Right lobe of liver (tissue), 6 donors: ENCODE data around the gene UBE2F. TPM values are rescaled to one million over a fixed set of nuclear protein-coding genes. Genes with fewer than 3 reads are reported as not detected.

Experiments
- ATAC-seq, 4 donors: fragments of 200-7000 bp; cut with Tn5 transposase; one replicate each; pipeline ENCODE4 v1.9.1; 2020; ENCODE audit warnings: mild to moderate bottlenecking in 4 of 4, moderate library complexity in 4 of 4
- DNase-seq, 3 donors: peaks; one replicate each; pipeline ENCODE4 v3.0.0-alpha.2; 2020
- H3K27ac ChIP-seq, 3 donors: fragments of 200-600 bp; one replicate each; pipeline ENCODE4 v1.8.0; 2022
- H3K27me3 ChIP-seq, 2 donors: fragments of 200-600 bp; one replicate each; pipeline ENCODE4 v1.8.0; 2022
- H3K36me3 ChIP-seq, 4 donors: fragments of 200-600 bp; sonication (generic) in 1 of 4; one replicate each; pipeline versions ENCODE4 v1.5.1 to v1.8.0; 2017 to 2022; ENCODE audit warnings: control low read depth in 1 of 4
- H3K4me1 ChIP-seq, 4 donors: fragments of 200-600 bp; sonication (generic) in 1 of 4; one replicate each; pipeline versions ENCODE4 v1.5.1 to v1.8.0; 2017 to 2022; ENCODE audit warnings: control low read depth in 1 of 4
- H3K4me3 ChIP-seq, 3 donors: fragments of 200-600 bp; one replicate each; pipeline ENCODE4 v1.8.0; 2022
- H3K9me3 ChIP-seq, 4 donors: fragments of 200-600 bp; sonication (generic) in 1 of 4; one replicate each; pipeline versions ENCODE4 v1.5.1 to v1.8.0; 2017 to 2022; ENCODE audit warnings: control low read depth in 1 of 4
- CTCF ChIP-seq, 4 donors: fragments of 200-600 bp in 3 of 4; fragments of 450-650 bp in 1 of 4; IDR thresholded peaks; one replicate each; pipeline versions ENCODE4 v1.5.1 to v1.8.0; 2016 to 2022; ENCODE audit warnings: antibody characterized with exemption in 4 of 4, mild to moderate bottlenecking in 2 of 4
- POLR2A ChIP-seq: fragments of 450-650 bp; IDR thresholded peaks from one replicate; pipeline ENCODE4 v1.6.1; 2017; ENCODE audit warnings: antibody characterized with exemption, mild to moderate bottlenecking
- WGBS: methylation state at CpG from one replicate; pipeline ENCODE4 v1.1.6; 2018; ENCODE audit warnings: low coverage, low lambda C conversion rate; ENCODE audit not compliant: insufficient coverage; ENCODE audit errors: missing lambda C conversion rate; 5-methylcytosine and 5-hydroxymethylcytosine counted together
- intact Hi-C, 2 donors: fragments of 100-400 bp; cut with DNase I; formaldehyde crosslinking; loops; one replicate each; pipeline versions ENCODE4 v1.11.2 to v1.14.1; 2022
- total RNA-seq, 6 experiments: library from RNA; depleted of rRNA in 2 of 6; stranded (reverse); fragments of >200 nt in 2 of 6; fragmentation: NEBNext Ultra II Directional in 3 of 6; extraction: Animal tissue kit (Norgen Biotek cat#: 25700) in 3 of 6; gene quantifications; one replicate each; pipeline versions ENCODE4 v1.1.0 to v1.2.4, GENCODE V29; 2016 to 2023
- donor health status: DM: no; HTN: yes; CAD: no.
- donor health status: DM: no; HTN: no; CAD: no.
- donor health status: DM: no; HTN: no; CAD: no.
- donor health status: DM: no; HTN: yes; CAD: no.
- donor health status: DM: no; HTN: yes; CAD: no.

UBE2F gene
- total RNA-seq, 6 experiments from 2014 or later: 23.3 to 44.9 (median 28.3) TPM

GRCh38 chr2:237921967-237922492 lies 44.8 kb upstream of the UBE2F start:
- intact Hi-C loops: no loop called here
- H3K4me3 ChIP-seq: no peak overlapping the region
- DNase-seq (no peak), ATAC-seq (no peak)
- no peak for TF ChIP-seq POLR2A
- no peak for TF ChIP-seq CTCF (IDR thresholded peaks at IDR 0.05)
- H3K27ac ChIP-seq: no peak overlapping the region
- 91% methylated on average over 8 of the region's 10 CpGs for WGBS
- no peaks in the 10 kb centered on the region for H3K36me3 ChIP-seq
- no peaks in the 10 kb centered on the region for H3K27me3 ChIP-seq
- H3K9me3 ChIP-seq: no peaks in the 10 kb centered on the region
- H3K4me1 ChIP-seq: no peaks in the 10 kb centered on the region

- peak; percentile 4 to 20 (median 14) for ATAC-seq
- no peaks in the 10 kb centered on the region for H3K36me3 ChIP-seq
- H3K4me3 ChIP-seq: no peak overlapping the region
- no peaks in the 10 kb centered on the region for H3K27me3 ChIP-seq
- H3K4me1 ChIP-seq: no peaks in the 10 kb centered on the region
- DNase-seq: no peak
- intact Hi-C loops: no loop called here
- no peaks in the 10 kb centered on the region for H3K9me3 ChIP-seq
- 31% methylated on average over 4 of the region's 13 CpGs for WGBS
- TF ChIP-seq CTCF (IDR thresholded peaks at IDR 0.05) (no peak), POLR2A (no peak)
- peak overlapping the region in 1 of 3 donors; percentile 6 for H3K27ac ChIP-seq
These were observed 44.0 kb upstream of the UBE2F start for GRCh38 chr2:237922641-237923361.

DNA sequence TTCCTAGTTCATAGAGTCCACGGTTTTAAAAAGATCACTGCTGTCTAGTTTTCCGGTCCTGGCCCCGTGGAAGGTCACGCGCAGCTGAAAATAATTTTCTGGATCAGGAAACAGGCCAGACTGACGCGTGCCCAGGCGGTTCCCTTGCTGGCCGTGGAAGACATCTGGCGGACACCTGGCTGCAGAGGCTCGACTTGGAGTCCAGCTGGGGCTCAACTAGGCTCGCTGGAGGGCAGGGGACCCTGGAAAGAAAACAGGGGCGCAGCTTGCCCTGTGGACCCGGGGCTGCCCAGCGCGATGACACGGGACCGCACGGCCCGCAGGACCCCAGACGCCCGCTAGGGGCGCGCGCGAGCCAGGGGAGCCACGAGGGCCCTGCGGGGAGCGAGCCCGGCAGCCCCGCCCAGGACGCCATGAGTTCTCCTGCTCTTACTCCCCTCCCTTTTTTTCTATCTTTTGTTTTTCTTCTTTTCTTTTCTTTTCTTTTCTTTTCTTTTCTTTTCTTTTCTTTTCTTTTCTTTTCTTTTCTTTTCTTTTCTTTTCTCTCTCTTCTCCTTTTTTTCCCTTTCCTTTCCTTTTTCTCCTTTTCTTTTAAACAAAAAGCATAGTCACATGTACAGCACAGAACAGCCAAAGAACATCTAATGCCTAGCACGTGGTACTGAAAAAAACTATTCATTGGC lies 43.2 kb upstream of the UBE2F start:
- no peaks in the 10 kb centered on the region for H3K36me3 ChIP-seq
- H3K27ac ChIP-seq: peak overlapping the region in 2 of 3 donors; percentile 6 to 36
- no peaks in the 10 kb centered on the region for H3K27me3 ChIP-seq
- DNase-seq (peak; percentile 70 to 75 (median 71)), ATAC-seq (peak; percentile 94 to 98 (median 96))
- TF ChIP-seq CTCF (IDR thresholded peaks at IDR 0.05): peak; percentile 73 to 97 (median 88)
- no peak for TF ChIP-seq POLR2A
- H3K4me3 ChIP-seq: peak overlapping the region in 2 of 3 donors; percentile 16 to 36
- H3K9me3 ChIP-seq: no peaks in the 10 kb centered on the region
- WGBS: 25% methylated on average over 7 of the region's 33 CpGs
- intact Hi-C loops: no loop called here
- H3K4me1 ChIP-seq: no peaks in the 10 kb centered on the region

GRCh38 chr2:237924164-237924534 lies 42.7 kb upstream of the UBE2F start:
- ATAC-seq (no peak), DNase-seq (no peak)
- WGBS: 88% methylated on average over 14 of the region's 14 CpGs
- intact Hi-C loops: no loop called here
- no peaks in the 10 kb centered on the region for H3K9me3 ChIP-seq
- H3K36me3 ChIP-seq: no peaks in the 10 kb centered on the region
- H3K27me3 ChIP-seq: no peaks in the 10 kb centered on the region
- H3K4me1 ChIP-seq: no peaks in the 10 kb centered on the region
- TF ChIP-seq CTCF (IDR thresholded peaks at IDR 0.05) (no peak), POLR2A (no peak)
- H3K4me3 ChIP-seq: no peak overlapping the region
- no peak overlapping the region for H3K27ac ChIP-seq
